ENCODE measurements around the gene VPS51.
A peak's percentile ranks its signal among the peaks of the same experiment; 100 is the strongest.

VPS51 gene

GRCh38 chr11:65084598-65085375, 11.2 kb upstream of the VPS51 start:
- H3K36me3 ChIP-seq (replicated peaks) = peaks cover 54% of the 10 kb centered on the region
- peak overlapping the region; percentile 98 for H3K4me3 ChIP-seq
- in situ Hi-C loops (cut with MboI; ENCODE audit: low sequenced_read_pairs) = no loop called here
- H3K9me3 ChIP-seq = no peaks in the 10 kb centered on the region
- H3K27me3 ChIP-seq (ENCODE audit: low read depth) = no peaks in the 10 kb centered on the region
- no peak for DNase-seq (ENCODE audit: low spot score in 2 of 2)
- H3K4me1 ChIP-seq = peaks cover 6% of the 10 kb centered on the region

- H3K4me3 ChIP-seq = no peak overlapping the region
- no peaks in the 10 kb centered on the region for H3K27me3 ChIP-seq (ENCODE audit: low read depth)
- DNase-seq (ENCODE audit: low spot score in 2 of 2) = no peak
- peaks cover 47% of the 10 kb centered on the region for H3K36me3 ChIP-seq (replicated peaks)
- no peaks in the 10 kb centered on the region for H3K9me3 ChIP-seq
- in situ Hi-C loops (cut with MboI; ENCODE audit: low sequenced_read_pairs) = no loop called here
- peaks cover 6% of the 10 kb centered on the region for H3K4me1 ChIP-seq
Observed at GRCh38 chr11:65085446-65085845, 10.6 kb upstream of the VPS51 start.

GRCh38 chr11:65086809-65087208, 9.2 kb upstream of the VPS51 start:
- Histone ChIP-seq H3K27me3 (ENCODE audit: low read depth) (no peaks in the 10 kb centered on the region), H3K9me3 (no peaks in the 10 kb centered on the region), H3K4me3 (no peak overlapping the region), H3K36me3 (replicated peaks) (peaks cover 34% of the 10 kb centered on the region), H3K4me1 (peaks cover 6% of the 10 kb centered on the region)
- no peak for DNase-seq (ENCODE audit: low spot score in 2 of 2)
- in situ Hi-C loops (cut with MboI; ENCODE audit: low sequenced_read_pairs) = no loop called here

- H3K27me3 ChIP-seq (ENCODE audit: low read depth) = no peaks in the 10 kb centered on the region
- H3K4me3 ChIP-seq = no peak overlapping the region
- peaks cover 6% of the 10 kb centered on the region for H3K4me1 ChIP-seq
- no peaks in the 10 kb centered on the region for H3K9me3 ChIP-seq
- H3K36me3 ChIP-seq (replicated peaks) = peaks cover 30% of the 10 kb centered on the region
- in situ Hi-C loops (cut with MboI; ENCODE audit: low sequenced_read_pairs) = no loop called here
- no peak for DNase-seq (ENCODE audit: low spot score in 2 of 2)
Observed at GRCh38 chr11:65087216-65087615, 8.8 kb upstream of the VPS51 start.

GRCh38 chr11:65087827-65088226, 8.2 kb upstream of the VPS51 start:
- no peak for DNase-seq (ENCODE audit: low spot score in 2 of 2)
- no peaks in the 10 kb centered on the region for H3K9me3 ChIP-seq
- in situ Hi-C loops (cut with MboI; ENCODE audit: low sequenced_read_pairs) = no loop called here
- peaks cover 2% of the 10 kb centered on the region; the same call in 1 of the 2 replicates for H3K4me1 ChIP-seq
- no peak overlapping the region for H3K4me3 ChIP-seq
- H3K27me3 ChIP-seq (ENCODE audit: low read depth) = no peaks in the 10 kb centered on the region
- H3K36me3 ChIP-seq (replicated peaks) = peaks cover 26% of the 10 kb centered on the region

- no peaks in the 10 kb centered on the region for H3K27me3 ChIP-seq (ENCODE audit: low read depth)
- no peaks in the 10 kb centered on the region for H3K4me1 ChIP-seq
- no peak overlapping the region for H3K4me3 ChIP-seq
- H3K36me3 ChIP-seq (replicated peaks) = peaks cover 19% of the 10 kb centered on the region
- in situ Hi-C loops (cut with MboI; ENCODE audit: low sequenced_read_pairs) = no loop called here
- DNase-seq (ENCODE audit: low spot score in 2 of 2) = no peak
- no peaks in the 10 kb centered on the region for H3K9me3 ChIP-seq
Observed at GRCh38 chr11:65089621-65090020, 6.4 kb upstream of the VPS51 start.

- Histone ChIP-seq H3K4me1 (peaks cover under 1% of the 10 kb centered on the region; the same call in 1 of the 2 replicates), H3K36me3 (replicated peaks) (peaks cover 19% of the 10 kb centered on the region), H3K27me3 (ENCODE audit: low read depth) (no peaks in the 10 kb centered on the region), H3K9me3 (no peaks in the 10 kb centered on the region), H3K4me3 (no peak overlapping the region)
- in situ Hi-C loops (cut with MboI; ENCODE audit: low sequenced_read_pairs) = no loop called here
- no peak for DNase-seq (ENCODE audit: low spot score in 2 of 2)
Observed at GRCh38 chr11:65090628-65091027, 5.4 kb upstream of the VPS51 start.

GRCh38 chr11:65095427-65095826, 587 bp upstream of the VPS51 start:
- in situ Hi-C loops (cut with MboI; ENCODE audit: low sequenced_read_pairs) = no loop called here
- no peaks in the 10 kb centered on the region for H3K36me3 ChIP-seq (replicated peaks)
- no peaks in the 10 kb centered on the region for H3K9me3 ChIP-seq
- no peak for DNase-seq (ENCODE audit: low spot score in 2 of 2)
- no peaks in the 10 kb centered on the region for H3K27me3 ChIP-seq (ENCODE audit: low read depth)
- H3K4me3 ChIP-seq = peak overlapping the region; percentile 91
- peaks cover 3% of the 10 kb centered on the region; the same call in 1 of the 2 replicates for H3K4me1 ChIP-seq

- Histone ChIP-seq H3K4me1 (peaks cover 3% of the 10 kb centered on the region; the same call in 1 of the 2 replicates), H3K36me3 (replicated peaks) (no peaks in the 10 kb centered on the region), H3K9me3 (no peaks in the 10 kb centered on the region), H3K4me3 (peak overlapping the region; percentile 91), H3K27me3 (ENCODE audit: low read depth) (no peaks in the 10 kb centered on the region)
- DNase-seq (ENCODE audit: low spot score in 2 of 2) = no peak
- in situ Hi-C loops (cut with MboI; ENCODE audit: low sequenced_read_pairs) = no loop called here
Observed at GRCh38 chr11:65096926-65097325, 912 bp downstream of the VPS51 start.

GRCh38 chr11:65100674-65101350, 4.8 kb downstream of the VPS51 start:
- H3K36me3 ChIP-seq (replicated peaks) = no peaks in the 10 kb centered on the region; the same call in 1 of the 2 replicates
- peaks cover under 1% of the 10 kb centered on the region; the same call in 1 of the 2 replicates for H3K4me1 ChIP-seq
- no peaks in the 10 kb centered on the region for H3K9me3 ChIP-seq
- H3K4me3 ChIP-seq = no peak overlapping the region
- H3K27me3 ChIP-seq (ENCODE audit: low read depth) = no peaks in the 10 kb centered on the region
- no peak for DNase-seq (ENCODE audit: low spot score in 2 of 2)
- in situ Hi-C loops (cut with MboI; ENCODE audit: low sequenced_read_pairs) = loop anchor here (25.0 kb wide), 1 partner anchor 839 kb away; the partner anchor contains the start of gene PLCB3

GRCh38 chr11:65102142-65103095, 6.4 kb downstream of the VPS51 start:
- H3K4me1 ChIP-seq = no peaks in the 10 kb centered on the region
- H3K9me3 ChIP-seq = no peaks in the 10 kb centered on the region
- no peaks in the 10 kb centered on the region for H3K27me3 ChIP-seq (ENCODE audit: low read depth)
- no peak for DNase-seq (ENCODE audit: low spot score in 2 of 2)
- no peaks in the 10 kb centered on the region; the same call in 1 of the 2 replicates for H3K36me3 ChIP-seq (replicated peaks)
- in situ Hi-C loops (cut with MboI; ENCODE audit: low sequenced_read_pairs) = loop anchor here (25.0 kb wide), 1 partner anchor 840 kb away; the partner anchor contains the start of gene PLCB3
- H3K4me3 ChIP-seq = no peak overlapping the region

- Histone ChIP-seq H3K4me1 (no peaks in the 10 kb centered on the region), H3K27me3 (ENCODE audit: low read depth) (no peaks in the 10 kb centered on the region), H3K36me3 (replicated peaks) (no peaks in the 10 kb centered on the region; the same call in none of the 2 replicates), H3K4me3 (no peak overlapping the region), H3K9me3 (no peaks in the 10 kb centered on the region)
- no peak for DNase-seq (ENCODE audit: low spot score in 2 of 2)
- in situ Hi-C loops (cut with MboI; ENCODE audit: low sequenced_read_pairs) = loop anchor here (25.0 kb wide), 1 partner anchor 841 kb away; the partner anchor contains the start of gene PLCB3
Observed at GRCh38 chr11:65103476-65103875, 7.5 kb downstream of the VPS51 start.

- DNase-seq (ENCODE audit: low spot score in 2 of 2) = no peak
- peaks cover 5% of the 10 kb centered on the region for H3K36me3 ChIP-seq (replicated peaks)
- H3K4me3 ChIP-seq = no peak overlapping the region
- no peaks in the 10 kb centered on the region for H3K27me3 ChIP-seq (ENCODE audit: low read depth)
- in situ Hi-C loops (cut with MboI; ENCODE audit: low sequenced_read_pairs) = loop anchor here (25.0 kb wide), 1 partner anchor 842 kb away; the partner anchor contains the start of gene PLCB3
- no peaks in the 10 kb centered on the region for H3K9me3 ChIP-seq
- no peaks in the 10 kb centered on the region for H3K4me1 ChIP-seq
Observed at GRCh38 chr11:65104628-65105027, 8.6 kb downstream of the VPS51 start.
